Upper lobe of left lung (tissue), 6 donors: ENCODE data around the gene EIF1AD. TPM values are rescaled to one million over a fixed set of nuclear protein-coding genes. Genes with fewer than 3 reads are reported as not detected.

Experiments
- ATAC-seq, 2 donors: fragments of 200-7000 bp; cut with Tn5 transposase; one replicate each; pipeline ENCODE4 v1.9.1; 2022; ENCODE audit warnings: mild to moderate bottlenecking in 2 of 2, moderate library complexity in 2 of 2; ENCODE audit not compliant: low FRiP score in 2 of 2
- DNase-seq, 2 donors: peaks; one replicate each; pipeline ENCODE4 v3.0.0-alpha.2; 2019 to 2020
- H3K27ac ChIP-seq, 4 donors: fragments of 200-600 bp; sonication (generic); one replicate each; pipeline ENCODE4 v1.5.1; 2016 to 2019
- H3K27me3 ChIP-seq, 4 donors: fragments of 200-600 bp; sonication (generic); one replicate each; pipeline ENCODE4 v1.5.1; 2017 to 2019
- H3K36me3 ChIP-seq, 4 donors: fragments of 200-600 bp; sonication (generic); one replicate each; pipeline ENCODE4 v1.5.1; 2016 to 2019
- H3K4me1 ChIP-seq, 4 donors: fragments of 200-600 bp; sonication (generic); one replicate each; pipeline ENCODE4 v1.5.1; 2018 to 2019
- H3K4me3 ChIP-seq, 4 donors: fragments of 200-600 bp; sonication (generic); one replicate each; pipeline ENCODE4 v1.5.1; 2017 to 2019; ENCODE audit warnings: mild to moderate bottlenecking in 2 of 4, moderate library complexity in 1 of 4
- H3K9me3 ChIP-seq, 4 donors: fragments of 200-600 bp; sonication (generic); one replicate each; pipeline ENCODE4 v1.5.1; 2018 to 2019
- CTCF ChIP-seq, 6 experiments: fragments of 450-650 bp in 4 of 6; fragments of 200-600 bp in 2 of 6; sonication (generic) in 2 of 6; IDR thresholded peaks; one replicate each; pipeline ENCODE4 v1.5.1; 2016 to 2019; ENCODE audit warnings: antibody characterized with exemption in 6 of 6
- EP300 ChIP-seq, 4 donors: sonication (generic); formaldehyde crosslinking; IDR thresholded peaks; one replicate each; pipeline ENCODE4 v1.5.1; 2017; ENCODE audit warnings: antibody characterized with exemption in 4 of 4, control low read depth in 2 of 4
- POLR2A ChIP-seq, 4 donors: fragments of 450-650 bp; IDR thresholded peaks; one replicate each; pipeline ENCODE4 v1.5.1; 2016 to 2017; ENCODE audit warnings: antibody characterized with exemption in 4 of 4, mild to moderate bottlenecking in 2 of 4
- POLR2AphosphoS5 ChIP-seq, 2 donors: sonication (generic); formaldehyde crosslinking; IDR thresholded peaks; one replicate each; pipeline ENCODE4 v1.5.1; 2017; ENCODE audit warnings: antibody characterized with exemption in 2 of 2
- WGBS, 2 donors: methylation state at CpG; one replicate each; pipeline ENCODE4 v1.1.5; 2017 to 2018; 5-methylcytosine and 5-hydroxymethylcytosine counted together
- total RNA-seq, 6 donors: library from RNA; depleted of rRNA in 4 of 6; stranded (reverse); fragments of >200 nt in 4 of 6; gene quantifications; one replicate each; pipeline versions ENCODE4 v1.1.0 to v1.2.1, GENCODE V29; 2016 to 2021
- donor health status: DM: no; HTN: no; CAD: no; lungs with moderate emphysema.
- donor health status: DM: no; HTN: yes; CAD: no; lungs with severe emphysema.

EIF1AD gene
- total RNA-seq, 6 donors from 2014 or later, result 22.8 to 37.4 (median 30.1) TPM

DNA sequence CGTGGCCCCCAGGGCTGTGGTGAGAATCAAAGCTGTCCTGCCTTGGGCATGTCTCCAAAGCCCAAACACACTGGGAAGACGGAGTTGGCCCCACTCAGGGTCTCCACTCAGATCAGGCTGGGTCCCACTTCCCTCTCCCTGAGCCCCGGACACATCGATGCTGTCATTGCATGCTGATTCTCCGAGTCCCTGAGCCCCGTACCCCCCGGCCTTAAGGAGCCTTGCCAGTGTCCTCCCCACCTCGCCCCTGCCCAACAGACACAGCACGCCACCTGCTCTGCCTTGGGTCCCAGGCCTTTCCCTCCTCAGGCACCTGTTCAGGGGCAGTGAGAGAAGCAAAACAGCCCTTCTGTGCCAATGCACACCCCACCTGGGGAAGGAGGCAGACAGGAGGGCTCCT is 14.6 kb downstream of the EIF1AD start:
- Histone ChIP-seq H3K4me3 (no peak overlapping the region), H3K36me3 (peaks cover 0 to 3% (median 0%) of the 10 kb centered on the region in 4 donors), H3K4me1 (no peaks in the 10 kb centered on the region), H3K27me3 (no peaks in the 10 kb centered on the region), H3K9me3 (no peaks in the 10 kb centered on the region), H3K27ac (no peak overlapping the region)
- DNase-seq (no peak), ATAC-seq (no peak)
- no peak for TF ChIP-seq POLR2A (IDR thresholded peaks at IDR 0.05)
- TF ChIP-seq CTCF (IDR thresholded peaks at IDR 0.05), result no peak
- no peak for TF ChIP-seq POLR2AphosphoS5 (IDR thresholded peaks at IDR 0.05)
- TF ChIP-seq EP300 (IDR thresholded peaks at IDR 0.05), result no peak
- 83 to 87% methylated on average over 8 to 9 of the region's 9 CpGs for WGBS, 2 donors

DNA sequence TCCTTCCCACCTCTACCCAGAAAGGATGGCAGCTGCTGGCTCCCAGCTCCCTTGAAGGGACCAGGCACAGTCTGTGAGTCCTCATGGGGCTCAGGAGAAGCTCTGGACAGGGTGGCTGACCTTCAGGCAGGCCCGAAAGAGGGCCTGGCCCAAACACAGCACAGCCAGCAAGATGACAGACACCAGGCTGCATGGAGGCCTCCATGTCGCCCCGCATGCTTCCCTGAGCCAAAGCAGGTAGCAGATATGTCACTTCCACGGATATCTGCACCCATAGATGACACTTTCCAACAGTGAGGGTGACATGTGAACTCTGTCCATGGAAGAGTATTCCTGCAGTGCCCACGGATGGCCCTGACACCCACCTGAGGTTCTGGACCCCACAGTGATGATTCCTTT is 18.4 kb downstream of the EIF1AD start:
- no peak for TF ChIP-seq EP300 (IDR thresholded peaks at IDR 0.05)
- Histone ChIP-seq H3K36me3 (peaks cover 4 to 15% (median 10%) of the 10 kb centered on the region in 4 donors), H3K4me3 (no peak overlapping the region), H3K27ac (no peak overlapping the region), H3K27me3 (no peaks in the 10 kb centered on the region), H3K4me1 (no peaks in the 10 kb centered on the region), H3K9me3 (no peaks in the 10 kb centered on the region)
- 85% methylated on average over 5 of the region's 5 CpGs; no CpG with 5 or more reads in 1 of the 2 donors for WGBS, 2 donors
- ATAC-seq, result no peak
- DNase-seq, result no peak

- peaks cover 9 to 21% (median 16%) of the 10 kb centered on the region in 4 donors for H3K36me3 ChIP-seq
- no peaks in the 10 kb centered on the region for H3K4me1 ChIP-seq
- no peaks in the 10 kb centered on the region for H3K9me3 ChIP-seq
- 77 to 86% methylated on average over 20 to 21 of the region's 22 CpGs for WGBS, 2 donors
- no peak overlapping the region for H3K4me3 ChIP-seq
- TF ChIP-seq EP300 (IDR thresholded peaks at IDR 0.05) (no peak), POLR2AphosphoS5 (IDR thresholded peaks at IDR 0.05) (no peak), POLR2A (IDR thresholded peaks at IDR 0.05) (no peak), CTCF (IDR thresholded peaks at IDR 0.05) (no peak)
- H3K27me3 ChIP-seq, result no peaks in the 10 kb centered on the region
- DNase-seq (peak in 1 of 2 donors; percentile 37), ATAC-seq (no peak)
- H3K27ac ChIP-seq, result no peak overlapping the region
Measured at GRCh38 chr11:65982824-65983588, 19.0 kb downstream of the EIF1AD start.

DNA sequence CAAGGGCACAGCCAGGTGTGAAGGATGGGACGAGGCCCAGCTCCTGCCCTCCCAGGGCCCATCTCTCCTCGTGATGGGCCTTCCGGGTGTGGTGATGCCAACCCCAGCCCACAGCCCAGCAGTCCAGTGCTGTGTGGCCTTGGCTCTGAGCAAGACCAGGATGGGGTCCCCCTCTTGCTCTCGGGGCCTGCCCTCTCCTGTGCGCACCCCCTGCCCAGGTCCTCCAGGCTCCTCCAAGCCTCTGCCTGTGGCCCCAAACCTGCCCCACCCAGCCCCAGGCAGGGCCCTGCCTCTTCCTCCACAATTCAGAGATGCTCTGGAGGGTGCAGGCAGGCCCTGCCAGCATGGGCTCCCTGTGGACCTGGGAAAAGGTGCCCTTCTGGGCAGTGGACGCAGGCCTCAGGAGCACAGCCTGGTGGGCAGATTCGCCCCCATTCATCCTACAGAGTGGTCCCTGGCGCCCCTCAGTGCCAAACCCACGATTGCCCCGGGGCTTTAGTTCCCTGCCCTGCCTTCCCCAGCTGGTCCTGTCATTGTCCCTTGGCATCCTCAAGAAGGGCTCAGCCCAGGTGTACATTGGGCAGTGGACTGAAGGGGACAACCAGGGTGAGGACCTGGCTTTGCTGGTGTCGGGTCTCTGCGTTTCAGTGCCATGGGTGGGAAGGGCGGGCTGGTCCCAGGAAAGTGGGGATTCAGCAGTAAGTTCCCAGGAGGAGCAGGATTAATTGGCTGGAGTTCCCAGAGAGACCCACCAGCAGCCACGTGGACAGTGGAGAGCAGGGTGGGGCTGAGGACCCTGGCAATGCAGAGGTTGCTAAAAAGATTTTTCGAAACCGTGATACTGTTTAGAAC is 19.8 kb downstream of the EIF1AD start:
- Histone ChIP-seq H3K9me3 (no peaks in the 10 kb centered on the region), H3K27me3 (no peaks in the 10 kb centered on the region), H3K36me3 (peaks cover 11 to 29% (median 24%) of the 10 kb centered on the region in 4 donors), H3K27ac (no peak overlapping the region), H3K4me3 (no peak overlapping the region), H3K4me1 (no peaks in the 10 kb centered on the region)
- no peak for TF ChIP-seq CTCF (IDR thresholded peaks at IDR 0.05)
- TF ChIP-seq POLR2AphosphoS5 (IDR thresholded peaks at IDR 0.05), result no peak
- no peak for TF ChIP-seq EP300 (IDR thresholded peaks at IDR 0.05)
- no peak for TF ChIP-seq POLR2A (IDR thresholded peaks at IDR 0.05)
- peak in 1 of 2 donors; percentile 66 for DNase-seq
- WGBS, 2 donors, result 74 to 78% methylated on average over 6 to 15 of the region's 16 CpGs
- ATAC-seq, result no peak

DNA sequence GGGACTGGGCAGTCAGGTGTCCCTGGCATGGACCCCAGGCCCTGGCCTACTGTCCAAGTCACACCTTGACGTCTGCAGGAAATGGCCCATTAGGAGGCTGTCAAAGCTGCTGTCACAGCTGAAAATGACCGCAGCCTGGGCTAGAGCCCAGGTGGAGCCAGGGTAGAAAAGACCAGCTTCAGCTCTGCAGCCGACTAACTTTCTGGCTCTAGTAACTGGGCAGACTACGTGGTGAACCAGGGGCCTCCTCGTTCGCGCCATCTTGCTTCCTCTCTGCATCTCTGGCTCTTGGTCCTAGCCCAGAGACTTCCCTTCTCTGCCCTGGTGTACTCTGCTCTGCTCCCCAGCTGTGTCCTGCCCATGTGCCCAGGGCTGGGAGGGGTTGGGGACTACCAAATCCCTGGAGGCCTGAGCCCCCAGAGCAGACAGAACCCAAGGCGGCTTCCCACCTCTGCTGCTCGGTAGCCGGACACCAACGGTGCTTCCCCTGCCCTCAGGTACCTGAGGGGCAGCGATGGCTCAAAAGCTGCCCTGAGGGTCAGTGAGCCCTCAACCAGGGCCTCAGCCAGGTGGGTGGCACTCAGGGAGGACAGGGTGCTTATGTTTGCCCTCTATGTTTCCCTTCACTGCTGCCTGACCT is 20.7 kb downstream of the EIF1AD start:
- ATAC-seq, result no peak
- WGBS, 2 donors, result 76 to 80% methylated on average over 9 to 11 of the region's 12 CpGs
- TF ChIP-seq POLR2A (IDR thresholded peaks at IDR 0.05) (no peak), POLR2AphosphoS5 (IDR thresholded peaks at IDR 0.05) (no peak), CTCF (IDR thresholded peaks at IDR 0.05) (no peak)
- no peaks in the 10 kb centered on the region for H3K4me1 ChIP-seq
- no peak overlapping the region for H3K27ac ChIP-seq
- no peak overlapping the region for H3K4me3 ChIP-seq
- H3K36me3 ChIP-seq, result peaks cover 11 to 39% (median 34%) of the 10 kb centered on the region in 4 donors
- H3K9me3 ChIP-seq, result no peaks in the 10 kb centered on the region
- H3K27me3 ChIP-seq, result no peaks in the 10 kb centered on the region
- DNase-seq, result peak in 1 of 2 donors; percentile 26
